Endothelial cell of hepatic sinusoid (primary cell): Measurements from ENCODE around the gene ARF6.
"Not testable (repeated sequence)": the region's sequence is repeated elsewhere in the genome, so short reads cannot be mapped to it uniquely, and the experiment has no call there.

Source experiments
- in situ Hi-C: cut with HindIII; loops from 2 replicates; pipeline ENCODE4 v1.10.0; 2017; ENCODE audit warnings: low sequenced_read_pairs

ARF6 gene

DNA sequence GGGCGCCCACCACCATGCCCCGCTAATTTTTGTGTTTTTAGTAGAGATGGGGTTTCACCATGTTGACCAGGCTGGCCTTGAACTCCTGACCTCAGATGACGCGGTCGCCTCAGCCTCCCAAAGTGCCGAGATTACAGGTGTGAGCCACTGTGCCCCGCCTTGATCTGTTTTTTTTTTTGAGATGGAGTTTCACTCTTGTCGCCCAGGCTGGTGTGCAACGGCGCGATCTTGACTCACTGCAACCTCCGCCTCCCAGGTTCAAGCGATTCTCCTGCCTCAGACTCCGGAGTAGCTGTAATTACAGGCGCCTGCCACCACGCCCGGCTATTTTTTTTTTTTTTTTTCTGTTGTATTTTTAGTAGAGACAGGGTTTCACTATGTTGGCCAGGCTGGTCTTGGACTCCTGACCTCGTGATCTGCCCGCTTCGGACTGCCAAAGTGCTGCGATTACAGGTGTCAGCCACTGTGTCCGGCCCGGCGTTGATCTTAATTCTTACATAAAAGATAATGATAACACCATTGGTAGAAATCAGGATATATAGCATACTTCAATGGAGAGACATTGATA is 9.9 kb downstream of the ARF6 start:
- in situ Hi-C loops, result not testable (repeated sequence)

DNA sequence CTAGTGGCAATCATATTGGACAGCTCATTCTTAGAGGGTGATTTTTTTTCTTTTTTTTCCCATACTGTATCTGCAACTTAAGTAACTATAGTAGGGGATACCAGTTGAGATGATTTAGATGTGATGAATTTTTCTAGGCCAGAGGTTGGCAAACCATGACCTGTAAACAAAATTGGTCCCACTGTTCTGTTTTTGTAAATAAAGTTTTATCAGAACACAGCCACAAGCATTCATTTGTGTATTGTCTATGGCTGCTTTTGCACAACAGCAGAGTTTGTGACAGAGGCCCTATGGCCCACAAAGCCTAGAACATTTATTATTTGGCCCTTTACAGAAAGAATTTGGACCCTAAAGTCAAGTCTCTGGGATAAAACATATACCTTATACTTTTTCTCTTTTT is 11.4 kb downstream of the ARF6 start:
- in situ Hi-C loops, result no loop called here

DNA sequence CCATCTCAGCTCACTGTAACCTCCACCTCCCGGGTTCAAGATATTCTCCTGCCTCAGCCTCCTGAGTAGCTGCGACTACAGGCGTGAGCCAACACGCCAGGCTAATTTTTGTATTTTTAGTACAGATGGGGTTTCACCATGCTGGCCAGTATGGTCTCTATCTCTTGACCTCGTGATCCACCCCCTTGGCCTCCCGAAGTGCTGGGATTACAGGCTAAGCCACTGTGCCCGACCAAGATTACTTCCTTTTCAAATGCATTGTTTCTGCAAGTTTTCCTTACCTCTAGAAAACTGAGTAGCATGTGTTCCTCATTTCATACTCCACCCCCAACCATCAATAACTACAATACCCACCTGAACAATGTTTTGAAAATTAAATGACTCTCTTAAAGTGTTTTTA is 13.1 kb downstream of the ARF6 start:
- in situ Hi-C loops, result loop anchor here (5.0 kb wide), 1 partner anchor 66 kb away; no protein-coding TSS in a partner anchor

DNA sequence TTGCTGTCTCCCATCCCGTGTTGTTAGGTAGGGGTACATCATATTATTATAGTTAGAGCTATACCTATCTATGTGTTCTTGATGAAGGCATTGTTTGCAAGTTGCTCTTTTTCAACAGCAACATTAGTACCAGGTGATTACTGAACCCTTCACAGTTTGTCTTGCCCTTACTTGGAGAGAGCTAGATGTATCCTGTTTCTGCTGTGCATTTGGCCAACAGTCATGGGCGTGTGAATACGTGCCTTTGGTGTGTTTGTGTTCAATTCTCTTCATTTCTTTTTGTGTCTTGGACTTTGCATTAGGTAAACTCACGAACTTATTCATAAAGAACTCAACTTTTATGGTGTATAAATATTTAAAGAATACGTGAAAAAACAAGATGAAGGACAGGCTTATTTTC is 14.3 kb downstream of the ARF6 start:
- in situ Hi-C loops, result loop anchor here (5.0 kb wide), 1 partner anchor 65 kb away; no protein-coding TSS in a partner anchor

DNA sequence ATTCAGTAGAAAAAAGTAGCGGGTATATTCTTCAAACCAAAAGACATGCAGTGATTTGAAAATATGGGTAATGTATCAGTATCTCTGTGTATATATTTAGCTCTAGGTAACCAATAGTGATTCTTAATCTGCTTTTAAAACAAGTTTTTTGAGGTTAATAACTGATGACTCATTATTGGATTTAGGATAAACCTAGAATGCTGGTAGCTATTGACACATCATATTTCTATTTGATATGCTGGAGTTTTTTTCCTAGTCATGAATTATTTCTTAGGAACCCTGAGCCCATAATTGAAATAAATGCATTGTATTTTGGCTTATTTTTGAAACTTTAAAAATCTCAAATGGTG is 15.5 kb downstream of the ARF6 start:
- in situ Hi-C loops, result loop anchor here (5.0 kb wide), 1 partner anchor 64 kb away; no protein-coding TSS in a partner anchor

DNA sequence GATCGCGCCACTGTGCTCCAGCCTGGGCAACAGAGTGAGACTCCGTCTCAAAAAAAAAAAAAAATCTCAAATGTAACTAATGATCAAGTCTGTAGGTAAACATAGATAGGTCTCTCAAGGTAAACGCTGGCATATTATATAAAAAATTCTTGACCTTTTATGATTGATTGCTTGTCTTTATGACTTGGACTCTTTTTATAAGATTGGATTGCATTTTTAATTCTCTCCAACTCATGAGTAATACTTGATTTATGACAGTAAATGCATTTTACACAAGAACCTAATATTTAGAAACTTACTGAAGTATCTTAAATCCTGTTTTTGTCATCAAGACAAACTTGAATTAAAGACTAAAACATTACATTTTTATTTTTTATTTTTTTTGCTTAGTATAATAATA is 16.1 kb downstream of the ARF6 start:
- in situ Hi-C loops, result loop anchor here (5.0 kb wide), 1 partner anchor 63 kb away; no protein-coding TSS in a partner anchor

DNA sequence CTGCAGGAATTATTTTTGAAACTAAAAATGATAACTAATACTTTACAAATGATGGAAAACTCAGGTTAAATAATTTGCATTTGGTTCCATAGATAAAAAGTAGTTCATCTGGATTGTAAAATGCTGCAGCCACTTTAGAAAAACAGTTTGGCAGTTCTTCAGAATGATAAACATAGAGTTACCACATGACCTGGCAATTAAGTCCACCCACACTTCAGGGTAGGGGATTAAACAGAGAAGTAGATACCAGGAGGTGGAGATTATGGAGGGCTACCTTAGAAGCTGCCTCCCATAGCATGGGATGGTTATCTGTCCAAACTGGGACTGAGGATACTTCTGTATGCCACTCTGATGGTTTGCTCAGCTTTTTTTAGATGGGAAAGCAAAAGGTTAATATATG is 22.2 kb downstream of the ARF6 start:
- in situ Hi-C loops, result no loop called here

DNA sequence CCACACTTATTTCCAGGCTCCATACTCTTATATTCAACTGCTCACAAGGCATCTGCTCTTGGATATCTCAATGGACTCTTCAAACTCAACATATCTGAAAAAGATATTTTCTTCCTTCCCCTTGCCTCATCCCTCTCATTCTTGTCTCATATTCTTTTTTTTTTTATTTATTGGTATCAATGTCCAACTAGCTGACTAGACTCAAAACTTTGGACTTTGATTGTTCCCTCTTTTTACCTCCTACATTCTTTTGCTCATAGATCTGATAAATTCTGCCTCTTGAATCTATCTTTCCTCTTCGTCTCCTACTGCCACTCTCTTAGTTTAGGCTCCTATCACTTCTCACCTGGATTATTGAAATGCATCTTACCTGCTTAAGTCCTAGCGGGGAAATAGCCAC is 25.8 kb downstream of the ARF6 start:
- in situ Hi-C loops, result no loop called here

DNA sequence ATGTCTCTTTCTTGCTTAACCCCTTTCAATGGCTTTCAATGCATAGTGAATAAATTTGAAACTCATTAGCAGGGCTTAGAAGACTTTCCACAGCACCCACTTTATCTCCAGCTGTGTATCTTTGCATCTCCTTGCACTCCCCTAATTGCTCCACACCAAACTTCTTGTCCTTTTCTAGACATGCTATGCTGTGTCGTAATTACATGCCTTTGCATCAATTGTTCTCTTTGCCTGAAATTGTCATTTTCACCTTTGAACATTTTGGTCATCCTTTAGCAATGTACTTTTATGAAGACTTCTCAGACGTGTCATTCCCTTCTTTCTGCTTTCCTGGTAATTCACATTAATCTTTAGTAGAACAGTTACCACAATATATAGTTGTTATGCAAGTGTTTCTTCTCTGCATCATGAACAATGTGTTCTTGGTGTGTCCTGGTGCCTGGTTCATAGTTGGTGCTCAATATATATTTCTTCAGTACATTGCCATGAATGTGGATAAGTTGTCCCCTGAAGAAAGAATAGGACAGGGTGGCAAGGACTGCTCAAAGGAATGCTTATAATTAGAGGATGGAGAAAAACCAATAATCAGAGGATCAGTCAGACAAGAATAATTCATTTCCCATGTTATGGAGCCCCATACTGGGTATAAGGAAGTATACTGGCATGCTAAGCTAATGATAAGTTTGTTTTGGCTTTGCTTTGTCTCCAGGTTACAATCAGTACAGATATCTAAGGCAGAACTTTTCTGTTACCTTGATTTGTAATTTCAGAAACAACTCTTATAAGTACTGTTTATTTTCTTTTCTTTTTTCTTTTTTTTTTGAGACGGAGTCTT is 27.2 kb downstream of the ARF6 start:
- in situ Hi-C loops, result no loop called here

DNA sequence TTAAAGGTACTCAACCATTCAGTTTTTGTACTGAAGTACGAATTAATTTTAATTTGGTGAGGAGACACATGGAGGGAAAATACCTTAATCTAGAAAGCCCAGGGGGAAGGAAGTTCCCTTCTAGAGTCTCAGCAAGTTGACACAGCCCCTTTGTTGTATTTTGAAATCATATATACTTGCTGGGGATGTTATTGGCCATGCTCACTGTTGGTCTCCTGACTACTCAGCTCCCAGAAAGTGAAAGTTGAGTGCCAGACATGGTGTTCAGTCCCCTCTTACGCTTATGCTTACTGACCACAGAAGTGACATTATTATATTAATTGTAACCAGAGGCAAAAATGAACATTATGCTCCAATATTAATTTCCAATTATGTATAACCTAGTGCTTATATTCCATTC is 28.1 kb downstream of the ARF6 start:
- in situ Hi-C loops, result no loop called here

DNA sequence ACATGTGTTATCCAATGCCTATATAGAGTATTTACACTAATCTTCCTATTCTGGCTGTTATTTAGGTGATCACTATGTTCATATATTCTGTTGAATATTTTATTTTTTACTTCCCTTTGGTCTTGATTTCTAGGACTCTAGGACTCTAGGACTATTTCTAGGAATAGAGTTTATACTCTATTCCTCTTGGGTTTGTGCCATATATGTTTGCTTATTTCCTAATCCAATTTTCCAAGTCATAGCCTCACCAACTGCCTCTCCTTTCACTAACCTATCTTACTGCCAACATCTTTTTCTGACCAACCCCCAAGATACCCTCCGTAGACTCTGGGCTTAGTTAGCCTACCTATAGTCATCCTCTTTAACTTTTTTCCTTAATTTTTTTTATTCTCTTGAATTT is 28.5 kb downstream of the ARF6 start:
- in situ Hi-C loops, result no loop called here

DNA sequence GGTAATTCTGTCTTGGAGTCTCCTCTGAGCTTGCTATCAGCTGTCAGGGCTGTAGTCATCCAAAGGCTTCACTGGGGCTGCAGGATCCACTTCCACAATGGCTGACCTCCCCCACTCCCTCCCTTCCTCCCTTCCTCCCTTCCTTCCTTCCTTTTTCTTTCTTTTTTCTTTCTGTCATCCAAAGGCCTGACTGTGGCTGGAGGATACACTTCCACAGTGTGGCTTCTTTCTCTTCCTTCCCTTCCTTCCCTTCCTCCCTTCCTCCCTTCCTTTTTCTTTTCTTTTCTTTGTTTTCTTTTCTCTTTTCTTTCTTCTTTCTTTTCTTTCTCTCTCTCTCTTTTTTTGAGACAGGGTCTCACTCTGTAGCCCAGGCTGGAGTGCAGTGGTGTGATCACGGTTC is 30.6 kb downstream of the ARF6 start:
- in situ Hi-C loops, result no loop called here

DNA sequence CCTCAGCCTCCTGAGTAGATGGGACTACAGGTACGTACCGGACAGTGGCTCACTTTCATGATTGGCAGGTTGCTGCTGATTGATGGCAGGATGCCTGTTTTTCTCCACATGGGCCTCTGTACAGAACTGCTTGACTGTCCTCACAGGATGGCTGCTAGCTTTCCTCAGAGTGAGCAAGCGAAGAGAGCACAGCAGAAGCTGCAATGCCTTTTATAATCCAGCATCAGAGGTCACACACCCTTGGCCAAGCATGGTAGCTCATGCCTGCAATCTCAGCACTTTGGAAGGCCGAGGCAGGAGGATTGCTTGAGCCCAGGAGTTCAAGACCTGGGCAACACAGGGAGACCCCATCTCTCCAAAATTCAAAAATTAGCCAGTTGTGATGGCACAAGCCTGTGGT is 31.0 kb downstream of the ARF6 start:
- in situ Hi-C loops, result no loop called here

DNA sequence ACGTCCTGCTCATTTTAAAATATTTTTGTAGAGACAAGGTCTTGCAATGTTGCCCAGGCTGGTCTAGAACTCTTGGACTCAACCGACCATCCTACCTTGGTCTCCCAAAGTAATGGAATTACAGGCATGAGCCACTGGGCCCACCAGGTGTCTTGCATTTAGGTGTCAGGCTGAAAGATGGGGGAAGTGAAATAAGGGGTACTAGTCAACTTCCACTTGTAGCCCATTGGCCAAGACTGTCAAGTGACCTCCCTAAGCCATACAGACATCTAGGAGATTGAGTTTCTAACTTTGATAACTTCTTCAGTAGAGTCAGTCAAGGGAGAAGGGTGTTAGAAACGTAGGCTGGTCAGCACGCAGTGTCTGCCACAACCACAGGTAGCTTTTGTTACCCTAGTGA is 32.0 kb downstream of the ARF6 start:
- in situ Hi-C loops, result no loop called here

DNA sequence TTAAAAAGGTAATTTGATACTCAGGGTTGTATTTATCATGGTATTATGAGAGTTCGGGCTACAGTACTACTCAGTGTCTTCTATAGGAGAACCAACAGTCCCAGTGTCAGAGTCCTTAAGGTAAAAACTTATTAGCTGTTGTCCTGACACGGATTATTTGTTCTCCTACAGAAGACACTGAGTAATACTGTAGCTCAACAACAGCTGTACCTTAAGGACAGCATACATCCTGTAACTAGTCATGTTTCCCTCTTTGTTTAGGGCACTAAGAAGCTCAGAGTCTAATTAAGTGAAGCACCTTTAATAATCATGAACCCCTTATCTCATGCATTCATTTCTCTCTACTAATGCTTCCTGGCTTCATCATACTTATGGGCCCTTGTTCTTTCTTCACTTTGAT is 33.9 kb downstream of the ARF6 start:
- in situ Hi-C loops, result no loop called here

DNA sequence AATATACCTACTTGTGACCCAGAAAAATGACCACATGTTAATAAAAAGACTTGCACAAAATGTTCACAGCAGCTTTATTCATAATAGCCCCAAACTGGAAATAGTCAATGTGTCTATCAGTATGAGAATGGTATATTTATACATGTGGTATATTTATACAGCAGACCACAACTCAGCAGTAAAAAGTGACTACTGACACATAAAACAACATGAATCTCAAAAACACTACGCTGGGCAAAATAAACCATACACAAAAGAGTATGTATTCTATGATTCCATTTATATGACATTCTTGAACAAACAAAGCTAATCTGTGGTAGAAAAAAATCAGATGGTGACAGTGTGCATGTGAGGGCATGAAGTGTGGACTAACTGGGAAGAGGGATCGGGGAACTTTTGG is 35.1 kb downstream of the ARF6 start:
- in situ Hi-C loops, result no loop called here

DNA sequence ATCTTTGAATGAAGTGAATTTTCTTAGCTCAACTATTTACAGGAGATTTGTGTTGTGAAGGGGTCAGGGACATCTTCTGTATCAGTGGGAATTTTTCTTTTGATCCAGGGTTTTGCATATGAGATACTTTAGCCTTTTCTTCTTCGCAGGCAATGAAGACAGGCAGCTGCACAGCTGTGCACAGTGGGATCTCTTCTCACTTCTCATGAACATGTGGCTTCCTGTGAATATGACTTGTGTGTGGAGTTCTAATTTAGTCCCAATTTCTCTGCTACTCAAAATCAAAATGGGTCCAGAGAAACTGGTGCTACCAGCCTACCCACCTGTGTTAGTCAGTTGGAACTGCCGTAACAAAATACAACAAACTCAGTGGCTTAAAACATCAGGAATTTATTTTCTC is 37.8 kb downstream of the ARF6 start:
- in situ Hi-C loops, result no loop called here

DNA sequence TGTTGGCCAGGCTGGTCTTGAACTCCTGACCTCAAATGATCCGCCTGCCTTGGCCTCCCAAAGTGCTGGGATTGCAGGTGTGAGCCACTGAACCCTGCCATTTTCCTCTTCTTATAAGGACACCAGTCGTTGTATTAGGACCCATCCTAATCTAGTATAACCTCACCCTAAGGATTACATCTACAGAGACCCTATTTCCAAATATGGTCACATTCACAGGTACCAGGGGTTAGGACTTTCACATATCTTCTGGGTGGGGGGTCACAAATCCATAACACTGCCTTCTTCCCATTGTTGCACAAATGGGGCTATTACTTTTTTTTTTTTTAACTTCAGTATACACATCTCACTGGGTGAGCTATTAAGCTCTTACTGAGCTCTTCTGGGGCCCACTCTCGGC is 38.6 kb downstream of the ARF6 start:
- in situ Hi-C loops, result no loop called here

DNA sequence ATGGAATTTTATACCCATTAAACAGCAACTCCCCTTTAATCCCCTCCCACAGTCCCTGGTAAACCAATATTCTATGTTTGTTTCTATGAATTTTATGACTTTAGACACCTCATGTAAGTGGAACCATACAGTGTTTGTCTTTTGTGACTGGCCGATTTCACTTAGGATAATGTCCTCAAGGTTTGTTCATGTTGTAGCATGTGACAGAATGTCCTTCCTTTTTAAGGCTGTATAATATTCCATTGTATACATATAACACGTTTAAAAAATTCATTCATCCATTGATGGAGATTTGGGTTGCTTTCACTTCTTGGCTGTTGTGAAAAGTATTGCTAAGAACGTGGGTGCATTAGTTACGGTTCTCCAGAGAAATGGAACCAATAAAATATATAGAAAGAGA is 40.2 kb downstream of the ARF6 start:
- in situ Hi-C loops, result no loop called here

DNA sequence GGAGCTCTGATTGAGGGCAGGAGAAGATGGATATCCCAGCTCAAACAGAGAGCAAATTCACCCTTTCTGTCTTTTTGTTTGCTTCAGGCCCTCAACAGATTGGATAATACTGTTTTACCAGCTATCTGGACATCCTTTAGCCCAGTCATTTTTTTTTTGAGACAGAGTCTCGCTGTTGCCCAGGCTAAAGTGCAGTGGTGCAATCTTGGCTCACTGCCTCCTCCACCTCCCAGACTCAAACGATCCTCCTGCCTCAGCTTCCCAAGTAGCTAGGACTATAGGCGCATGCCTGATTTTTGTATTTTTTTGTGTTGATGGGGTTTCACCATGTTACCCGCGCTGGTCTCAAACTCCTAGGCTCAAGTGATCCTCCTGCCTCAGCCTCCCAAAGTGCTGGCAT is 40.8 kb downstream of the ARF6 start:
- in situ Hi-C loops, result no loop called here

DNA sequence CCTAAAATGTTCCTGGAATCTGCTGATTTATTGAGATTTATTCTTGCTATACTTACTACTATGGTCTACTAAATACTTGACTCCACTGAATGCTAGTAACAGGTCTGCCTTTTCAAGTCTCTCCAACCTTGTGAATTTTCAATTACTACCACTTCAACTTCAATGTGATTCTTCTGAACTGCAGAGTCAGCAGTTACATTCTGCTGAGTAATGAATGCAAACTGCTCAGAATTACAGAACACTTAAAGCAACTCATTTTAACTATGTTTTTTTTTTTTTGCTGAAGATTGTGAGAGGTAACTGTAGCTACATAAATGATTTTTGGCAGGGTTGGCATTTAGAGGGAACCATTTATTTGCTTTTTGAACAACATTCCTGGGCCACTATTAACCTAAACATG is 41.8 kb downstream of the ARF6 start:
- in situ Hi-C loops, result no loop called here

DNA sequence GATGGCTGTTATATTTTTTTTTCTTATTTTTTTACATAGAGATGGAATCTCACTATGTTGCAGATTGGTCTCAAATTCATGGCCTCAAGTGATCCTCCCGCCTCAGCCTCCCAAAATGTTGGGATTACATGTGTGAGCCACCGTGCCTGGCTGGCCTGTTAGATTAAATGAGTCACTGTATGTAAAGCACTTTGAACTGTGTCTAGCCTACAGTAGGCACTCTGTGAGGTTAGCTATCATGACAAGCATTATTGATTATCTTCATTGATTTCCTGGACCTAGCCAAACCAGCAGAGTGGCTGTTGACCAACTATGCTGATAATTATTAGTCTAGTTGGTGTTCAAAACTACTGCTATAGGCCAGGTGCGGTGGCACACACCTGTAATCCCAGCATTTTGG is 42.6 kb downstream of the ARF6 start:
- in situ Hi-C loops, result no loop called here

DNA sequence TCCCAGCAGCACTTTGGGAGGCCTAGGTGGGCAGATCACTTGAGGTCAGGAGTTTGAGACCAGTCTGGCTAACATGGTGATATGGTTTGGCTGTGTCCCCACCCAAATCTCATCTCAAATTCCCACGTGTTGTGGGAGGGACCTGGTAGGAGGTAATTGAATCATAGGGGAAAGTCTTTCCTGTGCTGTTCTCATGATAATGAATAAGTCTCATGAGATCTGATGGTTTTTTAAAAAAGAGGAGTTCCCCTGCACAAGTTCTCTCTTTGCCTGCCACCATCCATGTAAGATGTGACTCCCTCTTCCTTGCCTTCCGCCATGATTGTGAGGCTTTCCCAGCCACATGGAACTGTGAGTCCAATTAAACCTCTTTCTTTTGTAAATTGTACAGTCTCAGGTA is 43.4 kb downstream of the ARF6 start:
- in situ Hi-C loops, result not testable (repeated sequence)
